ENCODE data around the gene LCK.

DNA sequence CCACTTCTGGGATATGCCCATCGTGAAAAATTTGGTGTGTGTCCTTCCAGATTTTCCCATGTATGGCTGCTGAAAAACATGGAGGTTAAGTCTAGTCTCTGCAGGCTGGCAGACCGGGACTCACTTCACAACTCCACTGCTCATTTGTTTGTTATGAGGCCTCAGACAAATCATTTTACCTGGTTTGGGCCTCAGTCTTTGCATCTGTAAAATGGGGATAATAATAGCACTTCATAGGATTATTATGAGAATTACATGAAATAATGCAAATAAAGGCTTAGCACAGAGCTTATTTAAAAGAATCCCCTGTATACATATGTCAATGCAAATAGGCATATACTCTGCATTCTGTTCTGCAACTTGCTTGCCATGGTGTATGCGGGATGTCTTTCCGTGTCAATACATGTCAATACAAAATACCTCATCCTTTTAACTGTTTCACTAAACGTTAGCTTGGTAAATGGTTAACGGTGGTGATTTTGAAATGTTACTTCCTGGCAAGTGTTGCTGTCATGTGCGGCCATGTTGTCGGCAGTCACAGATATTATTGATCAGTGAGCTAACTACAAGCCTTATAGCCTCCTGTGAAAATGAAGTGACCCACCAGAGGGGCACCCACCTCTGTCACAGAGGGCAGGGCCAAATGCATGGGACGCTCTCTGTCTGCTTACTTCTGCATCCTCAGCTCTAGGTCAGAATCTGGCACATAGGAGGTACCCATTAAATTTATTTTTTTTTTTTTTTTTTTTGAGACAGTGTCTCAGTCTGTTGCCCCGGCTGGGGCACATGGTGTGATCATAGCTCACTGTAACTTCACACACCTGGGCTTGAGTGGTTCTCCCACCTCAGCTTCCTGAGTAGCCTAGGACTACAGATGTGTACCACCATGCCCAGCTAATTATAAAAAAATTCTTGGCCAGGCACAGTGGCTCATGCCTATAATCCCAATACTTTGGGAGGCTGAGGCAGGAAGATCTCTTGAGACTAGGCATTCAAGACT is 4.3 kb downstream of the LCK start:
- no peak for TF ChIP-seq TCF7L2 (IDR thresholded peaks at IDR 0.05; ENCODE audit: borderline replicate concordance, low read depth, low read length)
- TF ChIP-seq ZNF239 (tag by site-specific recombination; IDR thresholded peaks at IDR 0.05): no peak
- TF ChIP-seq, protein P1, sequence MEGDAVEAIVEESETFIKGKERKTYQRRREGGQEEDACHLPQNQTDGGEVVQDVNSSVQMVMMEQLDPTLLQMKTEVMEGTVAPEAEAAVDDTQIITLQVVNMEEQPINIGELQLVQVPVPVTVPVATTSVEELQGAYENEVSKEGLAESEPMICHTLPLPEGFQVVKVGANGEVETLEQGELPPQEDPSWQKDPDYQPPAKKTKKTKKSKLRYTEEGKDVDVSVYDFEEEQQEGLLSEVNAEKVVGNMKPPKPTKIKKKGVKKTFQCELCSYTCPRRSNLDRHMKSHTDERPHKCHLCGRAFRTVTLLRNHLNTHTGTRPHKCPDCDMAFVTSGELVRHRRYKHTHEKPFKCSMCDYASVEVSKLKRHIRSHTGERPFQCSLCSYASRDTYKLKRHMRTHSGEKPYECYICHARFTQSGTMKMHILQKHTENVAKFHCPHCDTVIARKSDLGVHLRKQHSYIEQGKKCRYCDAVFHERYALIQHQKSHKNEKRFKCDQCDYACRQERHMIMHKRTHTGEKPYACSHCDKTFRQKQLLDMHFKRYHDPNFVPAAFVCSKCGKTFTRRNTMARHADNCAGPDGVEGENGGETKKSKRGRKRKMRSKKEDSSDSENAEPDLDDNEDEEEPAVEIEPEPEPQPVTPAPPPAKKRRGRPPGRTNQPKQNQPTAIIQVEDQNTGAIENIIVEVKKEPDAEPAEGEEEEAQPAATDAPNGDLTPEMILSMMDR (tag by site-specific recombination; IDR thresholded peaks at IDR 0.05): no peak
- no peak for TF ChIP-seq ZNF658 (tag by site-specific recombination; IDR thresholded peaks at IDR 0.05)
- TF ChIP-seq, protein P2, sequence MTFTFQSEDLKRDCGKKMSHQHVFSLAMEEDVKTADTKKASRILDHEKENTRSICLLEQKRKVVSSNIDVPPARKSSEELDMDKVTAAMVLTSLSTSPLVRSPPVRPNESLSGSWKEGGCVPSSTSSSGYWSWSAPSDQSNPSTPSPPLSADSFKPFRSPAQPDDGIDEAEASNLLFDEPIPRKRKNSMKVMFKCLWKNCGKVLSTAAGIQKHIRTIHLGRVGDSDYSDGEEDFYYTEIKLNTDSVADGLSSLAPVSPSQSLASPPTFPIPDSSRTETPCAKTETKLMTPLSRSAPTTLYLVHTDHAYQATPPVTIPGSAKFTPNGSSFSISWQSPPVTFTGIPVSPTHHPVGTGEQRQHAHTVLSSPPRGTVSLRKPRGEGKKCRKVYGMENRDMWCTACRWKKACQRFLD (tag by site-specific recombination; IDR thresholded peaks at IDR 0.05): no peak
- TF ChIP-seq ZNF274 (IDR thresholded peaks at IDR 0.05; ENCODE audit: low read length): no peak
- TF ChIP-seq ZNF274 (tag by site-specific recombination; IDR thresholded peaks at IDR 0.05; ENCODE audit: borderline replicate concordance): no peak
- no peak for TF ChIP-seq ZNF654 (tag by site-specific recombination; IDR thresholded peaks at IDR 0.05; ENCODE audit: low read depth)
- TF ChIP-seq ZNF10 (tag by site-specific recombination; IDR thresholded peaks at IDR 0.05): no peak
